Measurements from ENCODE around the gene GRIK3.
A peak's percentile ranks its signal among the peaks of the same experiment; 100 is the strongest.
"Not testable (repeated sequence)": the region's sequence is repeated elsewhere in the genome, so short reads cannot be mapped to it uniquely, and the experiment has no call there.

Gene GRIK3

DNA sequence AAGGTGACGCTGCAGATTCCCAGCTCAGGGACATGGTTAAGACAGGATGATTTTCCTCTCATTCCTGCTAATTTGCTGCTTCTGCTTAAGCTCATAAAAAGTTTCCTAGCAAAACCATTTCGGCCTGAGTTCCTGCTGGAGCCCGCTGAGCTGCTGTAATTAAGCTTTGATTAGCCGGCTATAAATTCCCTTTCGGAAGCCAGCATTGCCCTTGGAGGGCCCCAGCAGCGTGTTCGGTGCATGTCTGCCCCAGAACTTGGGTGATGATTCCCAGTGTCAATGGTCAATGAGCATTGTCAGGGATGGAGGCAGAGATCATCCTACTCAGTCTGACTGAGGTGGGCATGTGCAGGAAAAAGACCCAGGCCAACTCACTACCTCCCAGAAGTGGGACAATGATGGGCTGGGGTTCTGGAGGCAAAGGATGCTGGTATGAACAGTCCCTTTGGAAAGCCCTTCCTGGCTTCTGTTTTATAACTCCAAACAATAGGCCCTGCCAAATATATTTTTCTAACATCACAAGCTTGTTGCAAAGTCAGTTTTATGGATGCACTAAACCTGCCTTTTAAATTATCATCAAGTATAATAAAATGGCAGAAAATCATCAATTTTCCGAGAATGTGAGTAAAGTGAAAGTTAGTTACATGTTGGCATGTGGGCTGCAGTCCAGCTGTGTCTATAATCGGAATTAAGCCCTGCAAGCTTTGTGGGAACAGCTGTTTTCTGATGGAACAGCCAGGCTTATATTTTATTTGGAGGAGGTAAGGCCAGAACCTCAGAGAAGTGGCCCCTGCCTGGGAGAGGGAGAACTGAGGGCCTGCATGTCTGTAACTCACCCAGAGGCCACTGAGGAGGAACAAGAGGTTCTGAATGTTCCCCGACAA, 257.1 kb downstream of the GRIK3 start:
- DNase-seq, result no peak

- no peak for DNase-seq
These were observed 258.1 kb downstream of the GRIK3 start for GRCh38 chr1:36776256-36776655.

GRCh38 chr1:36775716-36776115, 258.6 kb downstream of the GRIK3 start:
- DNase-seq, result no peak

DNA sequence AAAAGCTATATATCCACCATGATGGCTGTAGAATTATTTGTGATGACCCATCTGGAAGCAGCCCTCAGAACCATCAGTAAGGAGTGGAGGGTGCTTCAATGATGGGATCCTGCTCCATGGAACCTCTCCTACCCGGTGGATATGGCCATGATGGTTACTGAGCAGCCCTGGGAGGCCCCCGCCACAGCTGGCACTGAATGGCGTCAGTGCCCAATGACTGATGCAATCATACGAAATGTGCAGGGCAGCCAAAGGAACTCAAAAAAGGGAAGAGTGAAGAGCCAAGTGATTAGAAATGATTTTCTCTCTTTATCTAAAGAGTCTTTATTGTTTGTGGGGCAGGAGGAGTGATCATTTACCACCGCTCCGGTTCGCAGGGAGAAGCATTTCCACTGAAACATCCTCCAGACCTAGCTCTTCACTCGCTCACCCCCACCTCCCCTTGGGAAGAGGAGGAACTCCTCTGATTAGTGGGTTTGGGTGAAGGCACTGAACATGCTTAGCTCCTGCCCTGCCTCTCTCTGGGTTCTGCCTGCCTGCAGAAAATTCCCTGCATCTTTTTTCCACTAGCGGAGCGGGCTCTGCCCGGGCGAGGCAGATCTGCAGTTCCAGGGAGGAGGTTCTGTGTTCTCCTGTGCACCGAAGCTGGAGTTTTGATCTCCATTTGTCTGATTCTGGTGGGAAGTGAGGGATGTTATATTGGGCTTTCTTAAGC, 260.3 kb downstream of the GRIK3 start:
- DNase-seq, result no peak

- DNase-seq, result peak; percentile 20
These were observed 261.4 kb downstream of the GRIK3 start for GRCh38 chr1:36772647-36773495.

GRCh38 chr1:36771660-36772284, 262.5 kb downstream of the GRIK3 start:
- DNase-seq, result peak; percentile 87

GRCh38 chr1:36771240-36771639, 263.1 kb downstream of the GRIK3 start:
- no peak for DNase-seq

DNA sequence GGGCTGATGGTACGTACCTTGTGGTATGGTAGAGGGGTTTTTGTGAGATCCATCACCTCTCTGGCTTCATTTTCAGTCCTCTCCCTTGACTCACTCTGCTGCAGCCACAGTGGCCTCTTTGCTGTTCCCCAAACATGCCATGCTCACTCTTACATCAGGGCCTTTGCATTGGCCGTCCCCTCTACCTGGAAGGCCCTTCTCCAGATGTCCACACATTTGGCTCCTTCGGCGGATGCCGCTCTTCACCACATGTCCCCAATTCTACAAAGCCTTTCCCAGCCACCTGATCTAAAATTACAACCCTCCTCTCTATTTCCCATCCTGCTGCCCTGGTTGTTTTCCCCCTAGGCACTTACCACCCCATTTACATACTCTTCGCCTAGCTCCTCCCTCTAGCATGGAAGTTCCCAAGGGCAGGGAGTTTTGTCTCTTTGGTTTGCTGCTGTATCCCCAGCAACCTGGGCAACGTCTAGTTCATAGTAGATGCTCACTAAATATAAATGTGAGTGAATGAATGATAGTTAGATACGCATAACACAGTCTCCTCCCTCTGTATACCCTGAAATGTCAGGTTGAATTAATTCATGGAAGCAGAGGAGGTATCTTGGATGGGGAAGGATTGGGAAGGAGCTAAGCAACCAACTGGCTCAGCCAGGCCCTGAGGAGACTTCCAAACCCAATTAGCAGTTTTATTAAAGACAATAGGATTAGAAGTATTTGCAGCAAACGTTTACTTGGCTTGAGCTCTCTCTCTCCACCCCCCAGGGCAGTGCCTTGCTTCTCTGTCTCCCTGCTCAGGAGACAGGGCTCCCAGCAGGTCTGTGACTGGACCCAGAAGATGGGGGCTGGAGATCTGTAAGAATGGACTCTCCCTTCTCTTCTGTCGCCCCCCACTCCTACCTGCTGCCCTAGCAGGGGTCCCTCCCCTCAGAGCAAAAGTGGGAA, 264.2 kb downstream of the GRIK3 start:
- DNase-seq, result no peak

GRCh38 chr1:36768486-36769178, 265.7 kb downstream of the GRIK3 start:
- no peak for DNase-seq

DNA sequence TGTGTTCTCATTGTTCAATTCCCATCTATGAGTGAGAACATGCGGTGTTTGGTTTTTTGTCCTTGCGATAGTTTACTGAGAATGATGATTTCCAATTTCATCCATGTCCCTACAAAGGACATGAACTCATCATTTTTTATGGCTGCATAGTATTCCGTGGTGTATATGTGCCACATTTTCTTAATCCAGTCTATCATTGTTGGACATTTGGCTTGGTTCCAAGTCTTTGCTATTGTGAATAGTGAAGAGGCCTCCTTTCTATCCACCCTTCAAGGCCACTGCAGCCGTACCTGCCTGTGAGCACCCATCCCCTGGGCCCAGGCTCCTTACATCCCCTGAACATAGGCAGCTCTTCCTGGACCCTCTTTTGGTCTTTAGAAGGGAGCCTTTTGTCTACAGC, 266.9 kb downstream of the GRIK3 start:
- DNase-seq, result not testable (repeated sequence)

- no peak for DNase-seq
These were observed 267.8 kb downstream of the GRIK3 start for GRCh38 chr1:36766481-36766880.

GRCh38 chr1:36765785-36766300, 268.5 kb downstream of the GRIK3 start:
- DNase-seq, result no peak

DNA sequence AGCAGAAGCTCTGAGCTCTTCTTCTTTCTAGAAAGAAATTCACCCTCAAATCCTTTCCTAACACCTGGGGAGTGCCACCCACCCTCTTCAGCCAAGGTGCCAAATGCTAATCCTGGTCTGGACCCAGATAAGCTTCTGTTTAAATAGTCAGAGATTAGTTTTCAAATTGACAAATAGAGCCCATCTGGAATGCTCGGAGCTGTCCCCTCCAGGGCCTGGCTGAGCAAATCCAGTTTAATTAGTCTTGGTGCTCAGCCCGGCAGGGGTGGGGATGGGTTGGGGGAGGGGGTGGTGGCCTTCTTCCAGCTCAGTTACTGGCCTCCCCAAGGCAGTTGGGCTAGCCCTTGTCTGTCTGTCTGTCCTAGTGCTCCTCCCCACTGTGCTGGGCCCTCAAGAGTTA, 269.5 kb downstream of the GRIK3 start:
- no peak for DNase-seq

GRCh38 chr1:36763771-36764170, 270.5 kb downstream of the GRIK3 start:
- no peak for DNase-seq

GRCh38 chr1:36762174-36762573, 272.1 kb downstream of the GRIK3 start:
- DNase-seq, result no peak

DNA sequence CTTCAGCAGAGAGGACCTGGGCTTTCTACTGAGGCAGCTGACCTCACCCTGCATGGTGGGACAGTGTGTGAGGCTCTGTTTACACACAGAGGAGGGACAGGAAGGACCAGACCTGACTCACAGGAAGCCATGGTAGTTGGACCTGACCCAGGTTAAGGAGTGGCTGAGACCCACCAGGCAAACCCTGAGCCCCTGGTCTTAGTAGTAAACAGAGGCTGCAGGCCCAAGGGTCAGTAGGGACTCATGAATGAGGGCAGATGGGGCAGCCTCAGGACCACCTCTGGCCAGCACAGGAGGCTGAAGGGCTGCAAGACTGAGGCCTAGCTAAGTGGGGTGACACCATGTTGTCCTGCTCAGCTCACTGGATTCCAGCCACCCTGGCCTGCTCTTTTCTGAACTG, 273.2 kb downstream of the GRIK3 start:
- no peak for DNase-seq

DNA sequence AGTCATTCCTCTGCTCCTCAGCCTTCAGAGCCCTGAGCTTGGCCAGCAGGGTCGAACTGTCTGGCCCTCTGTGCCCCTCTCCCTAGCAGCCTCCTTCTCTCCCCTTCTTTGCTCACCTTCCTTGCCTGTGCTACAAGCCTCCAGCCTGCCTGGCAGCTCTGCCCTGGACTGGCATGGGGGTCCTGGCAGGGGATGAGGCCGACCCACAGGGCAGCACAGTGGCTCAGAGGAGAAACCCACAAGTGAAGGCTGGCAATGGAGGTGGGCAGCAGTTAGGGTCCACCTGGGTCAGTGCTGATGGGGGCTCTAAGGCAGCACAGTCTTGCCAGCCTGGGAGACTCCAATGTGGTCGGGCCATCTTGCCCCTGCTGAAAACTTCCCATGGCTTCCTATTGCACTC, 274.2 kb downstream of the GRIK3 start:
- no peak for DNase-seq

DNA sequence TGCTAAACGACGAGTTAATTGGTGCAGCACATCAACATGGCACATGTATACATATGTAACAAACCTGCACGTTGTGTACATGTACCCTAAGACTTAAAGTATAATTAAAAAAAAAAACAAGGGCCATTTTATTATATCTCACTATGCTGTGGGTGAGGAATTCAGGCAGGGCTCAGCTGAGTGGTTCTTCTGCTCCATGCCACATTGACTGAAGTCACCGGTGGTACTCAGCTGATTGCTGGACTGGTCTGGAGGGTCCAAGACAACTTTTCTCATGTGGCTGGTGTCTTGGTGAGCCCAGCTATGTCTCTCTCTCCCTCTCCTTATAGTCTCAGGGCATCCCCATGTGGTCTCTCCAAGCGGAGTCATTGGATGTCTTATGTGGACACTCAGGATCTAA, 275.0 kb downstream of the GRIK3 start:
- no peak for DNase-seq

GRCh38 chr1:36755303-36756230, 278.7 kb downstream of the GRIK3 start:
- no peak for DNase-seq

DNA sequence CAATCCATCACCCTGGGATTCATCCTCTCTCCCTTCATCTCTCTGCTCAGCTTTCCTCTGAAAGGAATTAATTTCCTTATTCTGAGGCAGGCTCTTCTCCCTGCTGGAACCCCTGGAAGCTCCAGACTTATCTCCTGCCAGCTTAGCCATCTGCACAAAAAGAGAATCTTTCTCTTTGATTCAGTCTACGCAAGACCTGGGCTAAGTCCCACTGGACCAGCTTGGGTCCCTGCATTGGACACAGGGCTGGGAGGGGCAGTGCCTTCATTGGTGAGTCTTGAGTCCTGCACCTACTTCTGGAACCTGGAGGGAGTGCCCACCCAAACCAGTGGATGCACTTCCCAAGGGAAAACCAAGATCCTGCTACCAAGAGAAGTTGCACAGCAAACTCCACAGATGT, 279.9 kb downstream of the GRIK3 start:
- DNase-seq, result no peak

Data from DMS79 treated with DMSO at 0.1 percent for 48 hours (cell line).